Nephron progenitor cell (in vitro differentiated cells): Measurements from ENCODE around the gene OVOL2.

Experiments
- DNase-seq: peaks from one replicate; pipeline ENCODE4 v3.0.0; 2021
- H3K27ac Mint-ChIP-seq: 2 replicates; pipeline ENCODE4 v1.8.0; 2021; ENCODE audit warnings: mild to moderate bottlenecking, moderate library complexity, mixed read lengths
- H3K27me3 Mint-ChIP-seq: 2 replicates; pipeline ENCODE4 v1.8.0; 2021; ENCODE audit warnings: mild to moderate bottlenecking, low read depth, mixed read lengths; ENCODE audit not compliant: poor library complexity
- H3K36me3 Mint-ChIP-seq: 2 replicates; pipeline ENCODE4 v1.8.0; 2021; ENCODE audit warnings: low read depth, mixed read lengths
- H3K4me1 Mint-ChIP-seq: 2 replicates; pipeline ENCODE4 v1.8.0; 2021; ENCODE audit warnings: mixed read lengths
- H3K4me3 Mint-ChIP-seq: 2 replicates; pipeline ENCODE4 v1.8.0; 2021; ENCODE audit warnings: mild to moderate bottlenecking, moderate library complexity, mixed read lengths
- H3K9me3 Mint-ChIP-seq: 2 replicates; pipeline ENCODE4 v1.8.0; 2021; ENCODE audit warnings: mild to moderate bottlenecking, moderate library complexity, mixed read lengths
- TF ChIP-seq, protein P1 (sequence below): fragments of 200-600 bp; sonication (generic); IDR thresholded peaks from 2 replicates; pipeline ENCODE4 v1.5.0; 2021; ENCODE audit warnings: antibody characterized with exemption

OVOL2 gene

DNA sequence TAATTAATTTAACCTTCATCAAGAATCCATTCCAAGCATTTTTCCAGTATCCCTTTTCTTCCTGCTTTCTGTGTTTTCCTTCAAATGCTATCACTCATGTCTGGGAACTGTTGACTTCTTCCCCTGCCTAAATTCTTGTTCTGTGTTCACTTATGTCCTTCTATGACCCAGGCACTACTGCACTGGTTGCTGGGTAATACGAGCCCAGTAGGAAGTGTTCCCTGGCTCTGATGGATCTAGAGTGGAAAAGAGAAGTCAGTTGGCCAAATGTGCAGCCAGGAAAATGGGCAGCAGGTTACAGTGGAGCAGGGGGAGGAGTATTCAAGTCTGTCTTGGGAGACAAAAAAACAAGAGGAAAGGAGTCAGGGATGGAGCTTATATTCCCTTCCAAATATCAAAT lies 7.1 kb downstream of the OVOL2 start:
- no peak for DNase-seq
- Mint-ChIP-seq H3K27ac (no peak overlapping the region), H3K36me3 (no peaks in the 10 kb centered on the region), H3K9me3 (no peaks in the 10 kb centered on the region), H3K27me3 (peaks cover 78% of the 10 kb centered on the region), H3K4me3 (no peak overlapping the region), H3K4me1 (no peaks in the 10 kb centered on the region)
- TF ChIP-seq, protein P1, sequence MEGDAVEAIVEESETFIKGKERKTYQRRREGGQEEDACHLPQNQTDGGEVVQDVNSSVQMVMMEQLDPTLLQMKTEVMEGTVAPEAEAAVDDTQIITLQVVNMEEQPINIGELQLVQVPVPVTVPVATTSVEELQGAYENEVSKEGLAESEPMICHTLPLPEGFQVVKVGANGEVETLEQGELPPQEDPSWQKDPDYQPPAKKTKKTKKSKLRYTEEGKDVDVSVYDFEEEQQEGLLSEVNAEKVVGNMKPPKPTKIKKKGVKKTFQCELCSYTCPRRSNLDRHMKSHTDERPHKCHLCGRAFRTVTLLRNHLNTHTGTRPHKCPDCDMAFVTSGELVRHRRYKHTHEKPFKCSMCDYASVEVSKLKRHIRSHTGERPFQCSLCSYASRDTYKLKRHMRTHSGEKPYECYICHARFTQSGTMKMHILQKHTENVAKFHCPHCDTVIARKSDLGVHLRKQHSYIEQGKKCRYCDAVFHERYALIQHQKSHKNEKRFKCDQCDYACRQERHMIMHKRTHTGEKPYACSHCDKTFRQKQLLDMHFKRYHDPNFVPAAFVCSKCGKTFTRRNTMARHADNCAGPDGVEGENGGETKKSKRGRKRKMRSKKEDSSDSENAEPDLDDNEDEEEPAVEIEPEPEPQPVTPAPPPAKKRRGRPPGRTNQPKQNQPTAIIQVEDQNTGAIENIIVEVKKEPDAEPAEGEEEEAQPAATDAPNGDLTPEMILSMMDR: no peak

DNA sequence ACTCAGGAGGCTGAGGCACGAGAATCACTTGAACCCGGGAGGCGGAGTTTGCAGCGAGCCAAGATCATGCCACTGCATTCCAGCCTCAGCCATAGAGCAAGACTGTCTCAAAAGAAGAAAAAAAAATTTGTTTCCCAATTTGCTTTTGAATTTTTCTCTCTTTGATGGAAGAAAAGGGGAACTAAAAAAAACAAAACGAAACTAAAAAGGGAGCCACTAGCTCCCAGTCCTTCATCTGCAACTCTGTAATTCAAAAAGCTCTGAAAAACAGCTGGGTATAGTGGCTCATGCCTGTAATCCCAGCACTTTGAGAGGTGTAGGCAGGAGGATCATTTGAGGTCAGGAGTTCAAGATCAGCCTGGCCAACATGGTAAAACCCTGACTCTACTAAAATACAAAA lies 9.5 kb downstream of the OVOL2 start:
- H3K36me3 Mint-ChIP-seq: no peaks in the 10 kb centered on the region
- no peak for DNase-seq
- H3K4me1 Mint-ChIP-seq: no peaks in the 10 kb centered on the region
- H3K4me3 Mint-ChIP-seq: no peak overlapping the region
- H3K27ac Mint-ChIP-seq: no peak overlapping the region
- H3K9me3 Mint-ChIP-seq: peaks cover 8% of the 10 kb centered on the region
- TF ChIP-seq, protein P1: no peak
- peaks cover 68% of the 10 kb centered on the region for H3K27me3 Mint-ChIP-seq

DNA sequence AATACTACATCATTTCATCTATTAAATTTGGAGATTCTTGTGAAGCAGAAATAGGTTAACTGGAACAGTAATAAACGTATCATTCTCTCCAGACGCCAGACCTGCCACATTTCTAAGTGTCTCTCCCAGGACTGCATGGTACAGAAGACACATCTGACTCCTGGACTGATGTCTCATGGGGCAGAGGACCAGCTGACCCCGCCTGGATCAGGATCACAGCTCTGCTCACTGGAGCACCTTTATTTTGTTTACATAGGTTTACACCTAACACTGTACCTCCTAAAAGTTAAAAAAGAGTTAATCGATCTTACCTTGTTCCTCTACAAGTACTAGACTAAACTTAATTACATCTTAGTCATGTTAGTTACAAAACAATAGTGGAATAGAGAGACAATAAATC lies 11.2 kb downstream of the OVOL2 start:
- TF ChIP-seq, protein P1: no peak
- DNase-seq: no peak
- Mint-ChIP-seq H3K27me3 (peaks cover 51% of the 10 kb centered on the region), H3K27ac (no peak overlapping the region), H3K4me1 (peaks cover 10% of the 10 kb centered on the region), H3K36me3 (no peaks in the 10 kb centered on the region), H3K9me3 (peaks cover 8% of the 10 kb centered on the region), H3K4me3 (no peak overlapping the region)

DNA sequence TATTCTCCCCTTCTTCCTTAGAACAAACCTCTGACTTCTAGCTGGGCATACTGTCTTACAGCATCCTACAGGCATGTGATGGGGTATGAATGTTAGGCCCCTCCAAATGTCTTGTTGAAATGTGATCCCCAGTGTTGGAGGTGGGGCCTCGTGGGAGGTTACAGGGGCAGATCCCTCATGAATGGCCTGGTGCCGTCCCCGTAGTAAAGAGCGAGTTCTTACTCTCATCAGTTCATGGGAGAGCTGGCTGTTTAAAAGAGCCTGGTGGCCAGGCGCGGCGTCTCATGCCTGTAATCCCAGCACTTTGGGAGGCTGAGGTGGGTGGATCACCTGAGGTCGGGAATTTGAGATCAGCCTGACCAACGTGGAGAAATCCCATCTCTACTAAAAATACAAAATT lies 15.5 kb downstream of the OVOL2 start:
- H3K27me3 Mint-ChIP-seq: peaks cover 37% of the 10 kb centered on the region
- H3K36me3 Mint-ChIP-seq: no peaks in the 10 kb centered on the region

DNA sequence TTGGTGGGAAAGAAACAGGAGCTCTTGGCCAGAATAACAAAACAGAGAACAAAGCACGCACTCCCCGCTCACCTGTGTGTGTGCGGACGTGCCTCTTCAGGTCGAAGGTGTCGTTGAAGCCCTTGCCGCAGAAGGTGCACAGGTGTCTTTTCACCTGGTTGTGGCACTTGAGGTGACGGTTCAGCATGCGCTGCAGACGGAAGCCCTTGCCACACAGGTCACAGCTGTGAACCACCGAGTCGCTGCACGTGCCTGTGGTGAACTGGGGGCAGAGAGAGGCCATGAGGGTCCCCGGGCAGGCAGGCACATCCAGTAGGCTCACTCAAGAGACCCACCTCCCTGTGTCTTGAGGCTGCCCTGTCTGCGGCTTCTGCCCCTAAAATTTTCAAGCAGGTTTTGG lies 16.3 kb downstream of the OVOL2 start:
- no peak for DNase-seq
- peaks cover 30% of the 10 kb centered on the region for H3K27me3 Mint-ChIP-seq
- TF ChIP-seq, protein P1: no peak
- peaks cover 23% of the 10 kb centered on the region for H3K4me1 Mint-ChIP-seq
- H3K36me3 Mint-ChIP-seq: no peaks in the 10 kb centered on the region
- H3K9me3 Mint-ChIP-seq: peaks cover 8% of the 10 kb centered on the region
- no peak overlapping the region for H3K4me3 Mint-ChIP-seq
- no peak overlapping the region for H3K27ac Mint-ChIP-seq

More for the DNA sequence above, 15.5 kb downstream of the OVOL2 start:
- no peak for DNase-seq
- no peak overlapping the region for H3K27ac Mint-ChIP-seq
- H3K4me1 Mint-ChIP-seq: peaks cover 20% of the 10 kb centered on the region
- TF ChIP-seq, protein P1: no peak
- H3K4me3 Mint-ChIP-seq: no peak overlapping the region
- peaks cover 8% of the 10 kb centered on the region for H3K9me3 Mint-ChIP-seq

DNA sequence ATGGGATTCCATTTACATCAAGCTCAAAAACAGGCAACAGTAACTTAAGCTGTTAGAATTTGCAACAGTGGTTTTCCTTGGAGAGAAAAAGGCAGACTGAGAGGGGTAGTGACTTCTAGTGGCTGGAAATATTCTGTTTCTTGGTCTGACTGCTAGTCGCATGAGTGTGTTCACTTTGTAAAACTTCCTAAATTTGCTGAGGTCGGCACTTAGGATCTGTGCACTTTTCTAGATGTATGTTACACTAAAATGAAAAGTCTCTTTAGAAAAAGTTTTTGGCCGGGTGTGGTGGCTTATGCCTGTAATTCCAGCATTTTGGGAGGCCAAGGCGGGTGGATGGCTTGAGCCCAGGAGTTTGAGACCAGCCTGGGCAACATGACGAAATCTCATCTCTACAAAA lies 18.7 kb downstream of the OVOL2 start:
- DNase-seq: no peak
- Mint-ChIP-seq H3K27ac (no peak overlapping the region), H3K4me1 (peaks cover 31% of the 10 kb centered on the region), H3K27me3 (peaks cover 12% of the 10 kb centered on the region), H3K36me3 (no peaks in the 10 kb centered on the region), H3K4me3 (no peak overlapping the region), H3K9me3 (peaks cover 7% of the 10 kb centered on the region)
- TF ChIP-seq, protein P1: no peak
